ENCODE data around the gene BRD4. TPM values are rescaled to one million over a fixed set of nuclear protein-coding genes. Genes with fewer than 3 reads are reported as not detected.
A peak's percentile ranks its signal among the peaks of the same experiment; 100 is the strongest.

Gene BRD4
- total and polyA plus RNA-seq, 10 of the 15 experiments (the other 5 are each of a cell fraction or from before 2014, with no cell fraction given): 5.3 to 84.4 (median 11.8) TPM

- H2AFZ ChIP-seq (ENCODE audit: control insufficient read depth, low read depth, low read length): no peak overlapping the region
- H3K4me2 ChIP-seq (ENCODE audit: control insufficient read depth, insufficient read depth): no peak overlapping the region
- TSS peak; percentile 24 for BruUV-seq (replicated peaks)
- FAIRE-seq (no peak), ATAC-seq (no peak), DNase-seq (ENCODE audit: low read depth, low spot score) (no peak)
- H3K79me2 ChIP-seq (ENCODE audit: control insufficient read depth, insufficient read depth, low read length): peaks cover 85% of the 10 kb centered on the region
- intact Hi-C loops (cut with micrococcal nuclease; ENCODE audit: unreplicated experiment) (no loop called here), in situ Hi-C loops (cut with MboI) (no loop called here)
- no peak overlapping the region for H3K9ac ChIP-seq (ENCODE audit: control insufficient read depth, insufficient read depth, low read length)
- no peaks in the 10 kb centered on the region for H3K27me3 ChIP-seq (replicated peaks in 1 of 2; ENCODE audit: control insufficient read depth in 2 of 2, insufficient read depth in 2 of 2, low read length in 1 of 2)
- H3K36me3 ChIP-seq (ENCODE audit: control insufficient read depth in 2 of 2, insufficient read depth in 2 of 2, low read length in 1 of 2): no peaks in the 10 kb centered on the region; a peak in 3 of 4 replicates
- H3K4me1 ChIP-seq (ENCODE audit: control insufficient read depth, insufficient read depth, low read length): peaks cover 7% of the 10 kb centered on the region; the same call in 1 of the 2 replicates
- WGBS (ENCODE audit: insufficient coverage, insufficient replicate concordance, low lambda C conversion rate, missing lambda C conversion rate): 79% methylated on average over 3 of the region's 3 CpGs
- ChIA-PET POLR2A (interaction anchor here (0.8 kb wide), 1 partner anchor 14 kb away, joined by 5 read pairs; no protein-coding TSS in a partner anchor), CTCF (interaction anchor here (1.1 kb wide), 1 partner anchor 109 kb away, joined by 3 read pairs; no protein-coding TSS in a partner anchor), SMC1A (ENCODE audit: uncharacterized antibody, unreplicated experiment) (interaction anchor here (1.0 to 1.3 kb wide), 2 partner anchors 11 to 14 kb away, joined by 3 to 4 read pairs; no protein-coding TSS in a partner anchor), RAD21 (ENCODE audit: unreplicated experiment) (interaction anchor here (0.6 kb wide), 1 partner anchor 179 kb away, joined by 3 read pairs; no protein-coding TSS in a partner anchor)
- H3K4me3 ChIP-seq: no peak overlapping the region
- peaks cover 18% of the 10 kb centered on the region for H4K20me1 ChIP-seq (ENCODE audit: control insufficient read depth, insufficient read depth)
- H3K9me3 ChIP-seq (replicated peaks; ENCODE audit: control insufficient read depth, insufficient read depth, low read length): peaks cover 5% of the 10 kb centered on the region
- TF ChIP-seq TAF1 (IDR thresholded peaks at IDR 0.05; ENCODE audit: borderline replicate concordance, low read depth, low read length): no peak
- no peak for TF ChIP-seq MTA3 (IDR thresholded peaks at IDR 0.05; ENCODE audit: borderline replicate concordance, low read length)
- no peak overlapping the region for H3K27ac ChIP-seq (ENCODE audit: control insufficient read depth, insufficient read depth)
Observed at GRCh38 chr19:15305582-15306334, 26.6 kb downstream of the BRD4 start.

GRCh38 chr19:15304140-15304705 is 28.1 kb downstream of the BRD4 start:
- ChIA-PET CTCF (interaction anchor here (1.5 kb wide), 1 partner anchor 13 kb away, joined by 5 read pairs; no protein-coding TSS in a partner anchor), RAD21 (ENCODE audit: unreplicated experiment) (interaction anchor here (0.9 kb wide), 1 partner anchor 75 kb away, joined by 3 read pairs; the partner anchor contains the start of gene AKAP8), POLR2A (interaction anchor here (0.5 kb wide), 1 partner anchor 72 kb away, joined by 3 read pairs; no protein-coding TSS in a partner anchor), SMC1A (ENCODE audit: uncharacterized antibody, unreplicated experiment) (interaction anchor here (0.6 to 1.1 kb wide), 2 partner anchors 10 to 13 kb away, joined by 3 read pairs; no protein-coding TSS in a partner anchor)
- peaks cover 5% of the 10 kb centered on the region for H3K9me3 ChIP-seq (replicated peaks; ENCODE audit: control insufficient read depth, insufficient read depth, low read length)
- H3K9ac ChIP-seq (ENCODE audit: control insufficient read depth, insufficient read depth, low read length): no peak overlapping the region
- H4K20me1 ChIP-seq (ENCODE audit: control insufficient read depth, insufficient read depth): peaks cover 14% of the 10 kb centered on the region
- ATAC-seq (no peak), DNase-seq (ENCODE audit: low read depth, low spot score) (no peak), FAIRE-seq (no peak)
- in situ Hi-C loops (cut with MboI): no loop called here
- H3K79me2 ChIP-seq (ENCODE audit: control insufficient read depth, insufficient read depth, low read length): peaks cover 90% of the 10 kb centered on the region
- no peak overlapping the region for H3K4me3 ChIP-seq
- no peak for TF ChIP-seq SUZ12 (IDR thresholded peaks at IDR 0.05; ENCODE audit: unreplicated experiment)
- TF ChIP-seq KDM1A (IDR thresholded peaks at IDR 0.05; ENCODE audit: borderline replicate concordance): no peak
- no peak for TF ChIP-seq SRF (IDR thresholded peaks at IDR 0.05; ENCODE audit: low read depth in 2 of 2, low read length in 2 of 2)
- TF ChIP-seq POLR2A (IDR thresholded peaks at IDR 0.05; ENCODE audit: low read depth, low read length): 0 out of 2 replicates have a peak, but pooled peaks have one; percentile 16
- no peak for TF ChIP-seq E2F4 (IDR thresholded peaks at IDR 0.05; ENCODE audit: low read depth, low read length)
- TF ChIP-seq RAD51 (IDR thresholded peaks at IDR 0.05): no peak
- no peak overlapping the region for H3K4me2 ChIP-seq (ENCODE audit: control insufficient read depth, insufficient read depth)
- intact Hi-C loops (cut with micrococcal nuclease; ENCODE audit: unreplicated experiment): no loop called here
- WGBS (ENCODE audit: insufficient coverage, insufficient replicate concordance, low lambda C conversion rate, missing lambda C conversion rate): 44% methylated on average over 10 of the region's 10 CpGs
- no peak overlapping the region for H2AFZ ChIP-seq (ENCODE audit: control insufficient read depth, low read depth, low read length)
- H3K4me1 ChIP-seq (ENCODE audit: control insufficient read depth, insufficient read depth, low read length): peaks cover 7% of the 10 kb centered on the region; the same call in 1 of the 2 replicates
- H3K27ac ChIP-seq (ENCODE audit: control insufficient read depth, insufficient read depth): no peak overlapping the region; the same call in 1 of the 2 replicates
- BruUV-seq (replicated peaks): no TSS peak
- peaks cover 0 to 1% of the 10 kb centered on the region in 2 experiments; a peak in 3 of 4 replicates for H3K36me3 ChIP-seq (ENCODE audit: control insufficient read depth in 2 of 2, insufficient read depth in 2 of 2, low read length in 1 of 2)
- H3K27me3 ChIP-seq (replicated peaks in 1 of 2; ENCODE audit: control insufficient read depth in 2 of 2, insufficient read depth in 2 of 2, low read length in 1 of 2): no peaks in the 10 kb centered on the region
